ENCODE results near the gene ATP6V1C2. TPM values are rescaled to one million over a fixed set of nuclear protein-coding genes. Genes with fewer than 3 reads are reported as not detected.

ATP6V1C2 gene
- total RNA-seq, 2 donors from 2014 or later: 5.3 TPM; not detected in 1

- Histone ChIP-seq H3K27me3 (replicated peaks; ENCODE audit: insufficient read depth) (no peaks in the 10 kb centered on the region), H3K9me3 (no peaks in the 10 kb centered on the region), H3K4me3 (no peak overlapping the region), H3K27ac (no peak overlapping the region), H3K4me1 (ENCODE audit: control insufficient read depth in 1 of 2, low read depth in 2 of 2) (no peaks in the 10 kb centered on the region), H3K36me3 (no peaks in the 10 kb centered on the region)
- TF ChIP-seq CTCF (IDR thresholded peaks at IDR 0.05): no peak
- DNase-seq (ENCODE audit: low spot score): no peak
- no peak for ATAC-seq (ENCODE audit: insufficient number of reproducible peaks, low FRiP score, low read depth)
Measured at GRCh38 chr2:10742666-10743065, 21.2 kb downstream of the ATP6V1C2 start.

GRCh38 chr2:10750610-10751009 is 29.2 kb downstream of the ATP6V1C2 start:
- DNase-seq (ENCODE audit: low spot score) (no peak), ATAC-seq (ENCODE audit: insufficient number of reproducible peaks, low FRiP score, low read depth) (no peak)
- Histone ChIP-seq H3K9me3 (no peaks in the 10 kb centered on the region), H3K27ac (no peak overlapping the region), H3K4me3 (no peak overlapping the region), H3K27me3 (replicated peaks; ENCODE audit: insufficient read depth) (no peaks in the 10 kb centered on the region), H3K36me3 (no peaks in the 10 kb centered on the region), H3K4me1 (ENCODE audit: control insufficient read depth in 1 of 2, low read depth in 2 of 2) (no peaks in the 10 kb centered on the region)
- no peak for TF ChIP-seq CTCF (IDR thresholded peaks at IDR 0.05)

- Histone ChIP-seq H3K4me3 (no peak overlapping the region), H3K9me3 (no peaks in the 10 kb centered on the region), H3K4me1 (ENCODE audit: control insufficient read depth in 1 of 2, low read depth in 2 of 2) (no peaks in the 10 kb centered on the region), H3K27ac (no peak overlapping the region), H3K27me3 (replicated peaks; ENCODE audit: insufficient read depth) (no peaks in the 10 kb centered on the region), H3K36me3 (no peaks in the 10 kb centered on the region)
- DNase-seq (ENCODE audit: low spot score) (no peak), ATAC-seq (ENCODE audit: insufficient number of reproducible peaks, low FRiP score, low read depth) (no peak)
- TF ChIP-seq CTCF (IDR thresholded peaks at IDR 0.05): no peak
Measured at GRCh38 chr2:10752236-10752635, 30.8 kb downstream of the ATP6V1C2 start.

- H3K4me1 ChIP-seq (ENCODE audit: control insufficient read depth in 1 of 2, low read depth in 2 of 2): no peaks in the 10 kb centered on the region
- H3K27me3 ChIP-seq (replicated peaks; ENCODE audit: insufficient read depth): no peaks in the 10 kb centered on the region
- H3K36me3 ChIP-seq: no peaks in the 10 kb centered on the region
- H3K27ac ChIP-seq: no peak overlapping the region
- no peaks in the 10 kb centered on the region for H3K9me3 ChIP-seq
- DNase-seq (ENCODE audit: low spot score) (no peak), ATAC-seq (ENCODE audit: insufficient number of reproducible peaks, low FRiP score, low read depth) (no peak)
- no peak for TF ChIP-seq CTCF (IDR thresholded peaks at IDR 0.05)
- H3K4me3 ChIP-seq: no peak overlapping the region
Measured at GRCh38 chr2:10753156-10753555, 31.7 kb downstream of the ATP6V1C2 start.

GRCh38 chr2:10753876-10754275 is 32.4 kb downstream of the ATP6V1C2 start:
- TF ChIP-seq CTCF (IDR thresholded peaks at IDR 0.05): no peak
- Histone ChIP-seq H3K27ac (no peak overlapping the region), H3K27me3 (replicated peaks; ENCODE audit: insufficient read depth) (no peaks in the 10 kb centered on the region), H3K4me3 (no peak overlapping the region), H3K4me1 (ENCODE audit: control insufficient read depth in 1 of 2, low read depth in 2 of 2) (no peaks in the 10 kb centered on the region), H3K36me3 (no peaks in the 10 kb centered on the region), H3K9me3 (no peaks in the 10 kb centered on the region)
- DNase-seq (ENCODE audit: low spot score) (no peak), ATAC-seq (ENCODE audit: insufficient number of reproducible peaks, low FRiP score, low read depth) (no peak)
